ENCODE data around the gene ZDHHC14. TPM values are rescaled to one million over a fixed set of nuclear protein-coding genes. Genes with fewer than 3 reads are reported as not detected.
"Not testable (repeated sequence)": the region's sequence is repeated elsewhere in the genome, so short reads cannot be mapped to it uniquely, and the experiment has no call there.

Gene ZDHHC14
- total RNA-seq, 2 donors from 2014 or later, result 10.2 to 10.6 TPM

DNA sequence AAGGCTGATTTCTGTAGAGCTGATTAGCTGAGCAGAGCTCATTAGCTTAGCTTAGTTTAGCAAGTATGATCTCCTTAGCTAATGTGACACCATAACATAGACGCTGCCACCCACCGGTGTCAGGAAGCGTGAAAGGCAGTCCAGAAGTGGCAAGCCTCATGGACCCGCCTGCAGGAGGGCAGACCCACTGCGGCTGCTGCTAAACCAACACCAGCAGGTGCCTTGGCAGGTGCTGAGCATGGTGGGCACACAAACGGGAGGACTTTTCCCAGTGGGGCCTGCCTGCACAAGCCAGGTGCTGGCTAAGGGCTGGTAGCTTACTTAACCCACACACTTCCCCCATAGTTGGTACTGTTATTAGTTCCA, 22.7 kb downstream of the ZDHHC14 start:
- 84 to 89% methylated on average over 5 to 6 of the region's 6 CpGs for WGBS, 2 donors
- ATAC-seq, result no peak
- intact Hi-C loops (cut with DNase I), result no loop called here

GRCh38 chr6:157405986-157406385, 25.0 kb downstream of the ZDHHC14 start:
- Histone ChIP-seq H3K27me3 (no peaks in the 10 kb centered on the region), H3K36me3 (replicated peaks in 1 of 2; ENCODE audit: insufficient read depth in 1 of 2, low read depth in 2 of 2) (no peaks in the 10 kb centered on the region), H3K27ac (peak overlapping the region in 2 of 4 donors; percentile 12 to 32), H3K9me3 (no peaks in the 10 kb centered on the region), H3K4me3 (no peak overlapping the region), H3K4me1 (no peaks in the 10 kb centered on the region)
- TF ChIP-seq, protein P1, sequence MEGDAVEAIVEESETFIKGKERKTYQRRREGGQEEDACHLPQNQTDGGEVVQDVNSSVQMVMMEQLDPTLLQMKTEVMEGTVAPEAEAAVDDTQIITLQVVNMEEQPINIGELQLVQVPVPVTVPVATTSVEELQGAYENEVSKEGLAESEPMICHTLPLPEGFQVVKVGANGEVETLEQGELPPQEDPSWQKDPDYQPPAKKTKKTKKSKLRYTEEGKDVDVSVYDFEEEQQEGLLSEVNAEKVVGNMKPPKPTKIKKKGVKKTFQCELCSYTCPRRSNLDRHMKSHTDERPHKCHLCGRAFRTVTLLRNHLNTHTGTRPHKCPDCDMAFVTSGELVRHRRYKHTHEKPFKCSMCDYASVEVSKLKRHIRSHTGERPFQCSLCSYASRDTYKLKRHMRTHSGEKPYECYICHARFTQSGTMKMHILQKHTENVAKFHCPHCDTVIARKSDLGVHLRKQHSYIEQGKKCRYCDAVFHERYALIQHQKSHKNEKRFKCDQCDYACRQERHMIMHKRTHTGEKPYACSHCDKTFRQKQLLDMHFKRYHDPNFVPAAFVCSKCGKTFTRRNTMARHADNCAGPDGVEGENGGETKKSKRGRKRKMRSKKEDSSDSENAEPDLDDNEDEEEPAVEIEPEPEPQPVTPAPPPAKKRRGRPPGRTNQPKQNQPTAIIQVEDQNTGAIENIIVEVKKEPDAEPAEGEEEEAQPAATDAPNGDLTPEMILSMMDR (IDR thresholded peaks at IDR 0.05), result no peak
- TF ChIP-seq POLR2A (IDR thresholded peaks at IDR 0.05), result no peak
- intact Hi-C loops (cut with DNase I), result no loop called here
- WGBS, 2 donors, result 73 to 74% methylated on average over 6 of the region's 6 CpGs
- no peak for DNase-seq
- peak; percentile 73 for ATAC-seq

More for the DNA sequence above, 22.7 kb downstream of the ZDHHC14 start:
- no peak for TF ChIP-seq POLR2A (IDR thresholded peaks at IDR 0.05)
- TF ChIP-seq, protein P1 (IDR thresholded peaks at IDR 0.05), result no peak
- no peaks in the 10 kb centered on the region for H3K9me3 ChIP-seq
- no peak overlapping the region for H3K4me3 ChIP-seq
- no peak overlapping the region for H3K27ac ChIP-seq
- no peaks in the 10 kb centered on the region for H3K36me3 ChIP-seq (replicated peaks in 1 of 2; ENCODE audit: insufficient read depth in 1 of 2, low read depth in 2 of 2)
- DNase-seq, result no peak
- H3K27me3 ChIP-seq, result no peaks in the 10 kb centered on the region
- H3K4me1 ChIP-seq, result no peaks in the 10 kb centered on the region

GRCh38 chr6:157406661-157407060, 25.7 kb downstream of the ZDHHC14 start:
- no peak overlapping the region for H3K4me3 ChIP-seq
- no peaks in the 10 kb centered on the region for H3K36me3 ChIP-seq (replicated peaks in 1 of 2; ENCODE audit: insufficient read depth in 1 of 2, low read depth in 2 of 2)
- WGBS, 2 donors, result 90 to 97% methylated on average over 7 of the region's 7 CpGs
- no peaks in the 10 kb centered on the region for H3K4me1 ChIP-seq
- H3K27ac ChIP-seq, result no peak overlapping the region
- intact Hi-C loops (cut with DNase I), result no loop called here
- H3K27me3 ChIP-seq, result no peaks in the 10 kb centered on the region
- DNase-seq, result no peak
- no peaks in the 10 kb centered on the region for H3K9me3 ChIP-seq
- TF ChIP-seq, protein P1 (IDR thresholded peaks at IDR 0.05), result no peak
- ATAC-seq, result no peak

GRCh38 chr6:157407646-157408045, 26.7 kb downstream of the ZDHHC14 start:
- WGBS, 2 donors, result 78 to 83% methylated on average over 3 of the region's 3 CpGs
- Histone ChIP-seq H3K27ac (no peak overlapping the region), H3K36me3 (replicated peaks in 1 of 2; ENCODE audit: insufficient read depth in 1 of 2, low read depth in 2 of 2) (no peaks in the 10 kb centered on the region), H3K9me3 (no peaks in the 10 kb centered on the region), H3K27me3 (no peaks in the 10 kb centered on the region), H3K4me3 (no peak overlapping the region), H3K4me1 (no peaks in the 10 kb centered on the region)
- DNase-seq, result no peak
- TF ChIP-seq POLR2A (IDR thresholded peaks at IDR 0.05), result no peak
- TF ChIP-seq, protein P1 (IDR thresholded peaks at IDR 0.05), result no peak
- intact Hi-C loops (cut with DNase I), result no loop called here
- no peak for ATAC-seq

DNA sequence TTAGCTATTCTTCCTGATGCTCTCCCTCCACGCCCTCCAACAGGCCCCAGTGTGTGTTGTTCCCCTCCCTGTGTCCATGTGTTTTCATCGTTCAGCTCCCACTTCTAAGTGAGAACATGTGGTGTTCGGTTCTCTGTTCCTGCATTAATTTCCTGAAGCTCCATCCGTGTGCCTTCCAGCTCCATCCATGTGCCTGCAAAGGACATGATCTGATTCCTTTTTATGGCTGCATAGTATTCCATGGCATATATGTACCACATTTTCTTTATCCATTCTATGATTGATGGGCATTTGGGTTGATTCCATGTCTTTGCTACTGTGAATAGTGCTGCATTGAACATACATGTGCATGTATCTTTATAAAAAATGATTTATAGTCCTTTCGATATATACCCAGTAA, 27.4 kb downstream of the ZDHHC14 start:
- H3K9me3 ChIP-seq; H3K27me3 ChIP-seq; intact Hi-C loops (cut with DNase I); H3K27ac ChIP-seq; H3K4me1 ChIP-seq; H3K36me3 ChIP-seq (replicated peaks in 1 of 2; ENCODE audit: insufficient read depth in 1 of 2, low read depth in 2 of 2); ATAC-seq; H3K4me3 ChIP-seq; DNase-seq: not testable (repeated sequence)
- WGBS, 2 donors, result 93 to 94% methylated on average over 5 of the region's 5 CpGs

All from body of pancreas (tissue), 4 donors.